PC-9 (cell line): ENCODE data around the gene BHMT2. TPM values are rescaled to one million over a fixed set of nuclear protein-coding genes. Genes with fewer than 3 reads are reported as not detected.

ENCODE experiments used
- BruUV-seq: library from RNA; stranded (reverse); fragments of 400-500 nt; replicated peaks from 2 replicates; lab custom pipeline; 2021; lab: Mats Ljungman, UMichigan
- CTCF ChIA-PET: fragments of 300-600 bp; sonication (Branson Sonifier 250); formaldehyde crosslinking; loops from one replicate; lab custom pipeline; 2022; ENCODE audit warnings: antibody characterized with exemption; lab: Charles Lee
- POLR2A ChIA-PET: fragments of 300-600 bp; sonication (Branson Sonifier 250); formaldehyde crosslinking; loops from one replicate; lab custom pipeline; 2022; ENCODE audit warnings: antibody characterized with exemption; ENCODE audit not compliant: unreplicated experiment; lab: Charles Lee
- DNase-seq, 2 experiments: peaks; one replicate each; pipeline versions ENCODE4 v3.0.0 to v3.0.0-alpha.2; 2015 to 2022; ENCODE audit warnings: mixed read lengths in 1 of 2
- H2AFZ ChIP-seq: fragments of 200-600 bp; sonication (generic); 2 replicates; pipeline ENCODE4 v1.8.1; 2017; ENCODE audit warnings: antibody characterized with exemption
- H3F3A ChIP-seq: fragments of 200-600 bp; sonication (generic); 2 replicates; pipeline ENCODE4 v1.8.1; 2017; ENCODE audit warnings: antibody characterized with exemption, mild to moderate bottlenecking, low read depth; ENCODE audit not compliant: insufficient read depth
- H3K27ac ChIP-seq: fragments of 200-600 bp; sonication (generic); 2 replicates; pipeline ENCODE4 v1.6.1; 2016; ENCODE audit warnings: mixed run types
- H3K27me3 ChIP-seq: fragments of 200-600 bp; sonication (generic); 2 replicates; pipeline ENCODE4 v1.6.1; 2016; ENCODE audit warnings: low read depth, mixed run types; ENCODE audit not compliant: insufficient read depth
- H3K36me3 ChIP-seq: fragments of 200-600 bp; sonication (generic); 2 replicates; pipeline ENCODE4 v1.6.1; 2016; ENCODE audit warnings: low read depth, mixed run types
- H3K4me1 ChIP-seq: fragments of 200-600 bp; sonication (generic); replicated peaks from 2 replicates; pipeline ENCODE4 v1.6.1; 2016; ENCODE audit warnings: mixed run types; ENCODE audit not compliant: insufficient read depth
- H3K4me2 ChIP-seq: fragments of 200-600 bp; sonication (generic); 2 replicates; pipeline ENCODE4 v1.6.1; 2017; ENCODE audit warnings: mixed run types
- H3K4me3 ChIP-seq: fragments of 200-600 bp; sonication (generic); 2 replicates; pipeline ENCODE4 v1.6.1; 2016; ENCODE audit warnings: mixed run types
- H3K79me2 ChIP-seq: fragments of 200-600 bp; sonication (generic); 2 replicates; pipeline ENCODE4 v1.6.1; 2017; ENCODE audit warnings: low read depth, mixed run types
- H3K9me2 ChIP-seq: fragments of 200-600 bp; sonication (generic); 2 replicates; pipeline ENCODE4 v1.8.1; 2017; ENCODE audit warnings: mild to moderate bottlenecking; ENCODE audit not compliant: insufficient read depth
- H3K9me3 ChIP-seq: fragments of 200-600 bp; sonication (generic); 2 replicates; pipeline ENCODE4 v1.8.1; 2016; ENCODE audit warnings: low read depth; ENCODE audit not compliant: insufficient read depth
- H4K20me1 ChIP-seq: fragments of 200-600 bp; sonication (generic); 2 replicates; pipeline ENCODE4 v1.8.1; 2017; ENCODE audit not compliant: insufficient read depth
- EZH2 ChIP-seq: fragments of 200-600 bp; sonication (generic); IDR thresholded peaks from 2 replicates; pipeline ENCODE4 v1.8.0; 2017; ENCODE audit warnings: antibody characterized with exemption, low read depth
- intact Hi-C: fragments of 100-400 bp; cut with micrococcal nuclease; formaldehyde crosslinking; loops from one replicate; pipeline ENCODE4 v1.10.0; 2022; ENCODE audit not compliant: unreplicated experiment
- total RNA-seq: library from RNA; stranded (reverse); gene quantifications from 2 replicates; pipeline ENCODE4 v1.2.3, GENCODE V29; 2021
- TF ChIP-seq, protein P1 (sequence below): fragments of 200-600 bp; sonication (generic); conservative IDR thresholded peaks from 2 replicates; pipeline ENCODE4 v1.6.1; 2017; ENCODE audit warnings: mixed run types, antibody characterized with exemption, mild to moderate bottlenecking, moderate library complexity

BHMT2 gene
- total RNA-seq, 1 experiment from 2014 or later, result not detected

DNA sequence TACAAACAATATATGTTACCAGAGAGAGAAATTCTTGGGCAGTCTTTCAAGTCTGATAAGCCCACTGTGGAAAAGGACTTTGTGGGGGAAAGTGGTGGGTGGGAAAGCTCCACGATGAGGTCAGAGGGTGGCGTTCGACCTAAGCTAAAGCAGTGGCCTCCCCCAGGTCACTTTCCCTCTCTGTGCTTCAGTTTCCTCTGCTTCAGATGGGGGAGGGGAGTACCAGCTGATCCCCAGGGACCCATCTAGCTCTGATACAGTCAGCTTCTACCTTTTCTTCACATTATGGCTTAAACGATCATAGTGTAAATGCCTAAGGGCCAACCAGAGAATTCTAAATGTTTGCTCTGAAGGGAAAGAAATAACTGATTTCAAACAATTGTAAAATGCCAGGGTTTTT is 47.8 kb upstream of the BHMT2 start:
- Histone ChIP-seq H2AFZ (no peak overlapping the region), H3K79me2 (no peaks in the 10 kb centered on the region), H3K27me3 (no peaks in the 10 kb centered on the region), H3K27ac (no peak overlapping the region), H3K9me3 (no peaks in the 10 kb centered on the region), H3K4me3 (no peak overlapping the region), H3K36me3 (no peaks in the 10 kb centered on the region), H3K4me2 (no peak overlapping the region), H3K9me2 (no peaks in the 10 kb centered on the region), H3F3A (no peaks in the 10 kb centered on the region), H4K20me1 (no peaks in the 10 kb centered on the region), H3K4me1 (no peaks in the 10 kb centered on the region)
- TF ChIP-seq, protein P1, sequence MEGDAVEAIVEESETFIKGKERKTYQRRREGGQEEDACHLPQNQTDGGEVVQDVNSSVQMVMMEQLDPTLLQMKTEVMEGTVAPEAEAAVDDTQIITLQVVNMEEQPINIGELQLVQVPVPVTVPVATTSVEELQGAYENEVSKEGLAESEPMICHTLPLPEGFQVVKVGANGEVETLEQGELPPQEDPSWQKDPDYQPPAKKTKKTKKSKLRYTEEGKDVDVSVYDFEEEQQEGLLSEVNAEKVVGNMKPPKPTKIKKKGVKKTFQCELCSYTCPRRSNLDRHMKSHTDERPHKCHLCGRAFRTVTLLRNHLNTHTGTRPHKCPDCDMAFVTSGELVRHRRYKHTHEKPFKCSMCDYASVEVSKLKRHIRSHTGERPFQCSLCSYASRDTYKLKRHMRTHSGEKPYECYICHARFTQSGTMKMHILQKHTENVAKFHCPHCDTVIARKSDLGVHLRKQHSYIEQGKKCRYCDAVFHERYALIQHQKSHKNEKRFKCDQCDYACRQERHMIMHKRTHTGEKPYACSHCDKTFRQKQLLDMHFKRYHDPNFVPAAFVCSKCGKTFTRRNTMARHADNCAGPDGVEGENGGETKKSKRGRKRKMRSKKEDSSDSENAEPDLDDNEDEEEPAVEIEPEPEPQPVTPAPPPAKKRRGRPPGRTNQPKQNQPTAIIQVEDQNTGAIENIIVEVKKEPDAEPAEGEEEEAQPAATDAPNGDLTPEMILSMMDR, result no peak
- TF ChIP-seq EZH2, result no peak
- intact Hi-C loops, result loop anchor here (1.0 to 10.0 kb wide), 3 partner anchors 223 to 1653 kb away; no protein-coding TSS in a partner anchor
- CTCF ChIA-PET, result interaction anchor here (0.6 to 4.2 kb wide), 3 partner anchors 38 to 125 kb away, joined by 3 to 97 read pairs (median 3); no protein-coding TSS in a partner anchor
- no TSS peak for BruUV-seq
- POLR2A ChIA-PET, result no interaction called here
- no peak for DNase-seq

DNA sequence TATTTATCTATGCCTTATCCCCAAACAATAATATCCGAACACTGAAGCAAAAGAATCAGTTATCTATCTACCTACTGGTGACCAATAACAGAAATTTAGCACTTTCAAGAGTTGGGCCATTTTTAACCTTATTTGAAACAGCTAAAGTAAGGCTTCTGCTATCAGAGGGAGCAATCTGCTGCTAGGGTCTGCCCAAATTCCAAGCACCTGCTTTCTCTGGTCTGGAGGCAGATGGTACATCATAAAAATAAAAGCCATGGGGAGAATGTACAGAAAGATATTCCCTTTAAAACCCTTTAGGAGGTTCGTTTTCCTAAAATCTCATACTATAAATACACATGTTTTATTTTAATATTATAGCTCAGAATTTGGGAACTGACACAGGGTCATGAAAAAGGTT is 46.8 kb upstream of the BHMT2 start:
- Histone ChIP-seq H3K4me1 (no peaks in the 10 kb centered on the region), H4K20me1 (no peaks in the 10 kb centered on the region), H3K4me3 (no peak overlapping the region), H3K9me2 (no peaks in the 10 kb centered on the region), H3K79me2 (no peaks in the 10 kb centered on the region), H3K4me2 (no peak overlapping the region), H3F3A (no peaks in the 10 kb centered on the region), H3K27me3 (no peaks in the 10 kb centered on the region), H3K36me3 (no peaks in the 10 kb centered on the region), H3K27ac (no peak overlapping the region), H2AFZ (no peak overlapping the region), H3K9me3 (no peaks in the 10 kb centered on the region)
- TF ChIP-seq, protein P1, result no peak
- TF ChIP-seq EZH2, result no peak
- ChIA-PET POLR2A (no interaction called here), CTCF (interaction anchor here (0.7 to 4.2 kb wide), 2 partner anchors 110 to 391 kb away, joined by 3 to 97 read pairs; no protein-coding TSS in a partner anchor)
- intact Hi-C loops, result loop anchor here (10.0 kb wide), 2 partner anchors 222 to 1652 kb away; no protein-coding TSS in a partner anchor
- BruUV-seq, result no TSS peak
- DNase-seq, result no peak

DNA sequence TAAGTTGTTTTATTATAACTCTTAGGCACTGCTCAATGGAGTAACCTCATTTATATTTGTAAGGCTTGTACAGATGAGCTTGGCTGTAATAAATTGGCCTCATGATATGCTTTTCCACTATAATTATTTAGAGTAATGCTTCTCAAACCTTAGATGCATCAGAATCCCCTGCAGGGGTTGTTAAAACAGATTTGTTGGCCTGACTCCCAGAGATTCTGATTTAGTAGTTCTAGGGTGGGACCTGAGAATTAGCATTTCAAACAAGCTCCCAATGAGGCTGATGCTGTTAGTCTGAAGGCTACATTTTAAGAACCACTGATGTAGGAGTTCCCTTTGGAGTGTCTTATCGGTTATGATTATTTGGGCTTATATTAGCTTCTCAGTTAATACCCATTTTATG is 46.2 kb upstream of the BHMT2 start:
- H3F3A ChIP-seq, result no peaks in the 10 kb centered on the region
- H2AFZ ChIP-seq, result no peak overlapping the region
- TF ChIP-seq, protein P1, result no peak
- no peak for TF ChIP-seq EZH2
- H4K20me1 ChIP-seq, result no peaks in the 10 kb centered on the region
- POLR2A ChIA-PET, result no interaction called here
- H3K79me2 ChIP-seq, result no peaks in the 10 kb centered on the region
- H3K9me3 ChIP-seq, result no peaks in the 10 kb centered on the region
- H3K4me2 ChIP-seq, result no peak overlapping the region
- no peaks in the 10 kb centered on the region for H3K27me3 ChIP-seq
- no peaks in the 10 kb centered on the region for H3K4me1 ChIP-seq
- no peak for DNase-seq
- no peak overlapping the region for H3K4me3 ChIP-seq
- BruUV-seq, result no TSS peak
- no peaks in the 10 kb centered on the region for H3K9me2 ChIP-seq
- H3K36me3 ChIP-seq, result no peaks in the 10 kb centered on the region
- no peak overlapping the region for H3K27ac ChIP-seq
- CTCF ChIA-PET, result interaction anchor here (0.5 to 4.2 kb wide), 2 partner anchors 109 to 544 kb away, joined by 4 to 97 read pairs; no protein-coding TSS in a partner anchor
- intact Hi-C loops, result loop anchor here (10.0 kb wide), 2 partner anchors 221 to 1651 kb away; no protein-coding TSS in a partner anchor
